HCT116 (cell line): ENCODE measurements around the gene ALDH4A1. TPM values are rescaled to one million over a fixed set of nuclear protein-coding genes. Genes with fewer than 3 reads are reported as not detected.

ENCODE experiments used
- ATAC-seq: fragments of 200-7000 bp; cut with Tn5 transposase; 2 replicates; pipeline ENCODE4 v1.9.1; 2020; ENCODE audit warnings: mild to moderate bottlenecking, moderate library complexity
- BruUV-seq: library from RNA; stranded (reverse); fragments of 400-500 nt; replicated peaks from 2 replicates; lab custom pipeline; 2021; lab: Mats Ljungman, UMichigan
- CTCF ChIA-PET: fragments of 300-600 bp; sonication (Branson Sonifier 250); formaldehyde crosslinking; loops from one replicate; lab custom pipeline; 2021; ENCODE audit warnings: antibody characterized with exemption; lab: Charles Lee
- POLR2A ChIA-PET: fragments of 300-600, 350-600 bp; sonication (Branson Sonifier 250); formaldehyde crosslinking; loops from one replicate; lab custom pipeline; 2021; ENCODE audit warnings: antibody characterized with exemption; lab: Charles Lee
- RAD21 ChIA-PET, 2 experiments: fragments of 300-600 bp; sonication (Branson Sonifier 250); formaldehyde crosslinking; loops; one replicate each; lab custom pipeline; 2023; ENCODE audit warnings: low total read pairs in 2 of 2; ENCODE audit not compliant: uncharacterized antibody in 2 of 2, unreplicated experiment in 2 of 2, low non-redundant PET in 1 of 2; lab: Charles Lee
- DNase-seq: peaks from one replicate; pipeline ENCODE4 v3.0.0-alpha.2; 2010; ENCODE audit warnings: low read depth, low spot score
- H2AFZ ChIP-seq: fragments of 200-600 bp; shearing (Covaris generic), sonication (generic); 2 replicates; pipeline ENCODE4 v1.6.1; 2017; ENCODE audit warnings: low read depth, mixed run types, mixed read lengths, antibody characterized with exemption, low read length; ENCODE audit not compliant: poor library complexity, severe bottlenecking
- H3K27ac ChIP-seq: 2 replicates; pipeline ENCODE4 v1.5.1; 2012; ENCODE audit warnings: low read depth, low read length
- H3K27me3 ChIP-seq: fragments of 200-600 bp; sonication (generic); 2 replicates; pipeline ENCODE4 v1.6.1; 2016; ENCODE audit warnings: mixed run types, low read length, mixed read lengths; ENCODE audit not compliant: insufficient read depth
- H3K36me3 ChIP-seq, 2 experiments: fragments of 200-500 bp in 1 of 2; fragments of 200-600 bp in 1 of 2; sonication (Bioruptor generic) in 1 of 2; sonication (generic) in 1 of 2; 2 replicates each; pipeline versions ENCODE4 v1.5.1 to v1.6.1; 2014 to 2016; ENCODE audit warnings: low read length in 2 of 2, inconsistent platforms in 1 of 2, mixed read lengths in 1 of 2, mixed run types in 1 of 2; ENCODE audit not compliant: insufficient read depth in 2 of 2, control insufficient read depth in 1 of 2
- H3K4me1 ChIP-seq, 2 experiments: fragments of 200-600 bp in 1 of 2; sonication (generic) in 1 of 2; 2 replicates each; pipeline versions ENCODE4 v1.5.1 to v1.6.1; 2012 to 2017; ENCODE audit warnings: low read length in 2 of 2, inconsistent platforms in 1 of 2, mild to moderate bottlenecking in 1 of 2, mixed read lengths in 1 of 2, mixed run types in 1 of 2, moderate library complexity in 1 of 2; ENCODE audit not compliant: insufficient read depth in 2 of 2, control insufficient read depth in 1 of 2
- H3K4me2 ChIP-seq: fragments of 200-600 bp; sonication (generic); 2 replicates; pipeline ENCODE4 v1.6.1; 2017; ENCODE audit warnings: mixed run types, low read length, mixed read lengths
- H3K4me3 ChIP-seq, 2 experiments: fragments of 200-600 bp in 1 of 2; sonication (generic) in 1 of 2; replicated peaks in 1 of 2; 2 replicates each; pipeline ENCODE4 v1.5.1; 2011 to 2016; ENCODE audit warnings: low read length in 2 of 2, control low read depth in 1 of 2, low read depth in 1 of 2, mild to moderate bottlenecking in 1 of 2, mixed read lengths in 1 of 2, mixed run types in 1 of 2
- H3K79me2 ChIP-seq: fragments of 200-600 bp; sonication (generic); 2 replicates; pipeline ENCODE4 v1.6.1; 2017; ENCODE audit warnings: mild to moderate bottlenecking, mixed run types, low read length, moderate library complexity, mixed read lengths; ENCODE audit not compliant: insufficient read depth
- H3K9ac ChIP-seq: fragments of 200-600 bp; sonication (generic); 2 replicates; pipeline ENCODE4 v1.6.1; 2016; ENCODE audit warnings: low read length, mixed read lengths
- H3K9me2 ChIP-seq: fragments of 200-600 bp; sonication (generic), shearing (Covaris generic); 2 replicates; pipeline ENCODE4 v1.6.1; 2017; ENCODE audit warnings: mixed run types, mild to moderate bottlenecking, moderate library complexity; ENCODE audit not compliant: insufficient read depth
- H3K9me3 ChIP-seq, 2 experiments: fragments of 200-500 bp in 1 of 2; fragments of 200-600 bp in 1 of 2; sonication (Bioruptor generic) in 1 of 2; sonication (generic) in 1 of 2; 2 replicates each; pipeline ENCODE4 v1.6.1; 2014 to 2017; ENCODE audit warnings: low read length in 2 of 2, mixed read lengths in 2 of 2, inconsistent platforms in 1 of 2, low read depth in 1 of 2, mild to moderate bottlenecking in 1 of 2, mixed run types in 1 of 2, moderate library complexity in 1 of 2; ENCODE audit not compliant: control insufficient read depth in 1 of 2, insufficient read depth in 1 of 2
- H4K20me1 ChIP-seq: fragments of 200-600 bp; sonication (generic), shearing (Covaris generic); 2 replicates; pipeline ENCODE4 v1.6.1; 2017; ENCODE audit warnings: mixed run types, mild to moderate bottlenecking, moderate library complexity; ENCODE audit not compliant: insufficient read depth
- CBX3 ChIP-seq: IDR thresholded peaks from 2 replicates; pipeline ENCODE4 v1.6.1; 2012; ENCODE audit warnings: low read depth
- CEBPB ChIP-seq: IDR thresholded peaks from 2 replicates; pipeline ENCODE4 v1.6.1; 2012; ENCODE audit warnings: low read depth
- EZH2 ChIP-seq: fragments of 200-600 bp; sonication (generic); IDR thresholded peaks from 2 replicates; pipeline ENCODE4 v1.6.1; 2017; ENCODE audit warnings: antibody characterized with exemption, mixed run types
- JUND ChIP-seq: IDR thresholded peaks from 2 replicates; pipeline ENCODE4 v1.6.1; 2012
- POLR2AphosphoS5 ChIP-seq: IDR thresholded peaks from 2 replicates; pipeline ENCODE4 v1.6.1; 2011; ENCODE audit warnings: mild to moderate bottlenecking, low read depth, low read length, moderate library complexity
- SRF ChIP-seq: IDR thresholded peaks from 2 replicates; pipeline ENCODE4 v1.6.1; 2012; ENCODE audit warnings: low read depth
- ZFX ChIP-seq: fragments of 450-650 bp; IDR thresholded peaks from 2 replicates; pipeline ENCODE4 v1.6.1; 2017
- ZNF274 ChIP-seq: fragments of 200-500 bp; sonication (Bioruptor generic); IDR thresholded peaks from 2 replicates; pipeline ENCODE4 v1.6.1; 2014; ENCODE audit warnings: mild to moderate bottlenecking, low read depth, low read length, inconsistent platforms
- intact Hi-C: fragments of 100-400 bp; cut with micrococcal nuclease; formaldehyde crosslinking; loops from 2 replicates; pipeline ENCODE4 v1.10.0; 2022
- total RNA-seq: library from RNA; stranded (reverse); gene quantifications from one replicate; pipeline ENCODE4 v1.2.1, GENCODE V29; 2021; ENCODE audit not compliant: unreplicated experiment
- TF ChIP-seq, protein P1 (sequence below): IDR thresholded peaks from 2 replicates; pipeline ENCODE4 v1.6.1; 2011; ENCODE audit warnings: mild to moderate bottlenecking, low read length, moderate library complexity; ENCODE audit not compliant: insufficient replicate concordance; ENCODE audit errors: extremely low read depth
- TF ChIP-seq, protein P2 (sequence below): IDR thresholded peaks from 2 replicates; pipeline ENCODE4 v1.6.1; 2012; ENCODE audit warnings: low read depth
- TF ChIP-seq, protein P3 (sequence below), 3 experiments: fragments of 200-600 bp in 1 of 3; sonication (generic) in 1 of 3; IDR thresholded peaks in 2 of 3; conservative IDR thresholded peaks in 1 of 3; 2 replicates each; pipeline ENCODE4 v1.5.1; 2012 to 2017; ENCODE audit warnings: low read depth in 2 of 3, low read length in 2 of 3, antibody characterized with exemption in 1 of 3, borderline replicate concordance in 1 of 3, control low read depth in 1 of 3, mild to moderate bottlenecking in 1 of 3, mixed read lengths in 1 of 3, mixed run types in 1 of 3, moderate library complexity in 1 of 3; ENCODE audit not compliant: insufficient read depth in 1 of 3
- TF ChIP-seq, protein P4 (sequence below): IDR thresholded peaks from 2 replicates; pipeline ENCODE4 v1.6.1; 2012

The ALDH4A1 gene
- total RNA-seq, 1 experiment from 2014 or later, result 12.6 TPM

DNA sequence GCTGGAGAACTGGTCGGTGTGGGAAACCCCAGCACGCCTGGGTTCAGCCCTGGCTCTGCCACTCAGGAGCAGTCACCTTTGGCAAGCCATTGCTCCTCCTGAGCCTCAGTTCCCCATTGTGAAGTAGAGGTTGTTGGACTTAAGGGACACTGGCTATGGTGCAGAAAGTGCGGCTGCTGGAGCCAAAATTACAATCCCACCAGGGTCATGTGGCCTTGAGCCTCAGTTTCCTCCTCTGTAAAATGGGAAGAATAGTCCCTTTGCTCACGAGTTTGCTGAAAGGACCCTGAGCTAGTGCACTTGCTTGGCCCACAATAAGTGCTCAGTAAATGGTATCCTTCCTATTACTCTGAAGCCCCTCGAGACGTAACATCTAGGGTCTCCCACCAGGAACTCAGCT, 28.3 kb downstream of the ALDH4A1 start:
- peaks cover 0 to 6% of the 10 kb centered on the region in 2 experiments; a peak in 1 of 4 replicates for H3K4me1 ChIP-seq
- no peaks in the 10 kb centered on the region for H3K9me2 ChIP-seq
- no peak for DNase-seq
- ChIA-PET RAD21 (interaction anchor here in 1 of 2 experiments (1.5 kb wide), 1 partner anchor 277 kb away, joined by 3 read pairs; no protein-coding TSS in a partner anchor), CTCF (interaction anchor here (4.4 kb wide), 1 partner anchor 276 kb away, joined by 61 read pairs; no protein-coding TSS in a partner anchor)
- H3K9me3 ChIP-seq, result no peaks in the 10 kb centered on the region
- no peak for ATAC-seq
- intact Hi-C loops, result loop anchor here (2.0 kb wide), 1 partner anchor 53 kb away; no protein-coding TSS in a partner anchor
- no peaks in the 10 kb centered on the region for H3K36me3 ChIP-seq
- TF ChIP-seq, protein P1, sequence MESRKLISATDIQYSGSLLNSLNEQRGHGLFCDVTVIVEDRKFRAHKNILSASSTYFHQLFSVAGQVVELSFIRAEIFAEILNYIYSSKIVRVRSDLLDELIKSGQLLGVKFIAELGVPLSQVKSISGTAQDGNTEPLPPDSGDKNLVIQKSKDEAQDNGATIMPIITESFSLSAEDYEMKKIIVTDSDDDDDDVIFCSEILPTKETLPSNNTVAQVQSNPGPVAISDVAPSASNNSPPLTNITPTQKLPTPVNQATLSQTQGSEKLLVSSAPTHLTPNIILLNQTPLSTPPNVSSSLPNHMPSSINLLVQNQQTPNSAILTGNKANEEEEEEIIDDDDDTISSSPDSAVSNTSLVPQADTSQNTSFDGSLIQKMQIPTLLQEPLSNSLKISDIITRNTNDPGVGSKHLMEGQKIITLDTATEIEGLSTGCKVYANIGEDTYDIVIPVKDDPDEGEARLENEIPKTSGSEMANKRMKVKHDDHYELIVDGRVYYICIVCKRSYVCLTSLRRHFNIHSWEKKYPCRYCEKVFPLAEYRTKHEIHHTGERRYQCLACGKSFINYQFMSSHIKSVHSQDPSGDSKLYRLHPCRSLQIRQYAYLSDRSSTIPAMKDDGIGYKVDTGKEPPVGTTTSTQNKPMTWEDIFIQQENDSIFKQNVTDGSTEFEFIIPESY, result no peak
- no peak for TF ChIP-seq CEBPB
- no peak for TF ChIP-seq EZH2
- TF ChIP-seq JUND, result no peak
- TF ChIP-seq, protein P2, sequence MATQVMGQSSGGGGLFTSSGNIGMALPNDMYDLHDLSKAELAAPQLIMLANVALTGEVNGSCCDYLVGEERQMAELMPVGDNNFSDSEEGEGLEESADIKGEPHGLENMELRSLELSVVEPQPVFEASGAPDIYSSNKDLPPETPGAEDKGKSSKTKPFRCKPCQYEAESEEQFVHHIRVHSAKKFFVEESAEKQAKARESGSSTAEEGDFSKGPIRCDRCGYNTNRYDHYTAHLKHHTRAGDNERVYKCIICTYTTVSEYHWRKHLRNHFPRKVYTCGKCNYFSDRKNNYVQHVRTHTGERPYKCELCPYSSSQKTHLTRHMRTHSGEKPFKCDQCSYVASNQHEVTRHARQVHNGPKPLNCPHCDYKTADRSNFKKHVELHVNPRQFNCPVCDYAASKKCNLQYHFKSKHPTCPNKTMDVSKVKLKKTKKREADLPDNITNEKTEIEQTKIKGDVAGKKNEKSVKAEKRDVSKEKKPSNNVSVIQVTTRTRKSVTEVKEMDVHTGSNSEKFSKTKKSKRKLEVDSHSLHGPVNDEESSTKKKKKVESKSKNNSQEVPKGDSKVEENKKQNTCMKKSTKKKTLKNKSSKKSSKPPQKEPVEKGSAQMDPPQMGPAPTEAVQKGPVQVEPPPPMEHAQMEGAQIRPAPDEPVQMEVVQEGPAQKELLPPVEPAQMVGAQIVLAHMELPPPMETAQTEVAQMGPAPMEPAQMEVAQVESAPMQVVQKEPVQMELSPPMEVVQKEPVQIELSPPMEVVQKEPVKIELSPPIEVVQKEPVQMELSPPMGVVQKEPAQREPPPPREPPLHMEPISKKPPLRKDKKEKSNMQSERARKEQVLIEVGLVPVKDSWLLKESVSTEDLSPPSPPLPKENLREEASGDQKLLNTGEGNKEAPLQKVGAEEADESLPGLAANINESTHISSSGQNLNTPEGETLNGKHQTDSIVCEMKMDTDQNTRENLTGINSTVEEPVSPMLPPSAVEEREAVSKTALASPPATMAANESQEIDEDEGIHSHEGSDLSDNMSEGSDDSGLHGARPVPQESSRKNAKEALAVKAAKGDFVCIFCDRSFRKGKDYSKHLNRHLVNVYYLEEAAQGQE, result no peak
- no peak for TF ChIP-seq ZNF274
- TF ChIP-seq CBX3, result no peak
- no peak for TF ChIP-seq ZFX
- TF ChIP-seq, protein P3, sequence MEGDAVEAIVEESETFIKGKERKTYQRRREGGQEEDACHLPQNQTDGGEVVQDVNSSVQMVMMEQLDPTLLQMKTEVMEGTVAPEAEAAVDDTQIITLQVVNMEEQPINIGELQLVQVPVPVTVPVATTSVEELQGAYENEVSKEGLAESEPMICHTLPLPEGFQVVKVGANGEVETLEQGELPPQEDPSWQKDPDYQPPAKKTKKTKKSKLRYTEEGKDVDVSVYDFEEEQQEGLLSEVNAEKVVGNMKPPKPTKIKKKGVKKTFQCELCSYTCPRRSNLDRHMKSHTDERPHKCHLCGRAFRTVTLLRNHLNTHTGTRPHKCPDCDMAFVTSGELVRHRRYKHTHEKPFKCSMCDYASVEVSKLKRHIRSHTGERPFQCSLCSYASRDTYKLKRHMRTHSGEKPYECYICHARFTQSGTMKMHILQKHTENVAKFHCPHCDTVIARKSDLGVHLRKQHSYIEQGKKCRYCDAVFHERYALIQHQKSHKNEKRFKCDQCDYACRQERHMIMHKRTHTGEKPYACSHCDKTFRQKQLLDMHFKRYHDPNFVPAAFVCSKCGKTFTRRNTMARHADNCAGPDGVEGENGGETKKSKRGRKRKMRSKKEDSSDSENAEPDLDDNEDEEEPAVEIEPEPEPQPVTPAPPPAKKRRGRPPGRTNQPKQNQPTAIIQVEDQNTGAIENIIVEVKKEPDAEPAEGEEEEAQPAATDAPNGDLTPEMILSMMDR (IDR thresholded peaks at IDR 0.05 in 2 of 3, conservative IDR thresholded peaks at IDR 0.05 in 1 of 3; ENCODE audit: borderline replicate concordance in 1 of 3, insufficient read depth in 1 of 3, low read depth in 2 of 3, low read length in 2 of 3), result no peak
- TF ChIP-seq POLR2AphosphoS5, result no peak
- TF ChIP-seq, protein P4, sequence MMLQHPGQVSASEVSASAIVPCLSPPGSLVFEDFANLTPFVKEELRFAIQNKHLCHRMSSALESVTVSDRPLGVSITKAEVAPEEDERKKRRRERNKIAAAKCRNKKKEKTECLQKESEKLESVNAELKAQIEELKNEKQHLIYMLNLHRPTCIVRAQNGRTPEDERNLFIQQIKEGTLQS, result no peak
- TF ChIP-seq SRF, result no peak
- TF ChIP-seq, all 23 proteins: peak for 0
- no peaks in the 10 kb centered on the region for H4K20me1 ChIP-seq
- POLR2A ChIA-PET, result no interaction called here
- H3K9ac ChIP-seq, result no peak overlapping the region
- no peak overlapping the region for H3K4me3 ChIP-seq
- no peak overlapping the region for H3K4me2 ChIP-seq
- no TSS peak for BruUV-seq
- no peak overlapping the region for H2AFZ ChIP-seq
- no peak overlapping the region for H3K27ac ChIP-seq
- no peaks in the 10 kb centered on the region for H3K79me2 ChIP-seq
- no peaks in the 10 kb centered on the region for H3K27me3 ChIP-seq
